Bronchial epithelial cell (primary cell): Measurements from ENCODE around the gene IGF2BP2. TPM values are rescaled to one million over a fixed set of nuclear protein-coding genes. Genes with fewer than 3 reads are reported as not detected.

Experiments used
- DNase-seq: peaks from one replicate; pipeline ENCODE4 v3.0.0-alpha.2; 2010; ENCODE audit warnings: low read depth
- FAIRE-seq: peaks from 2 replicates; lab custom pipeline; 2011; peaks lifted over from hg19 to GRCh38; lab: Jason Lieb, UNC
- H3K27me3 ChIP-seq: 2 replicates; pipeline ENCODE4 v1.5.1; 2011; ENCODE audit warnings: low read length; ENCODE audit not compliant: control insufficient read depth, insufficient read depth
- H3K36me3 ChIP-seq: 2 replicates; pipeline ENCODE4 v1.5.1; 2011; ENCODE audit warnings: low read length; ENCODE audit not compliant: control insufficient read depth, insufficient read depth
- H3K4me3 ChIP-seq: 2 replicates; pipeline ENCODE4 v1.5.1; 2011; ENCODE audit warnings: mild to moderate bottlenecking, low read depth, low read length, control low read depth
- CTCF ChIP-seq: IDR thresholded peaks from 2 replicates; pipeline ENCODE4 v1.5.1; 2011; ENCODE audit warnings: mild to moderate bottlenecking, moderate library complexity, low read length, control low read depth, inconsistent platforms; ENCODE audit not compliant: insufficient read depth, severe bottlenecking
- total RNA-seq: library from RNA; depleted of rRNA; stranded (reverse); fragments of >200 nt; gene quantifications from 2 replicates; pipeline ENCODE4 v1.2.1, GENCODE V29; 2014

Gene IGF2BP2
- total RNA-seq, 1 donor from 2014 or later: 37.1 TPM

GRCh38 chr3:185649414-185649813 lies 175.4 kb downstream of the IGF2BP2 start:
- FAIRE-seq: no peak
- DNase-seq: no peak
- H3K27me3 ChIP-seq: no peaks in the 10 kb centered on the region
- H3K4me3 ChIP-seq: no peak overlapping the region
- H3K36me3 ChIP-seq: peaks cover 37% of the 10 kb centered on the region
- TF ChIP-seq CTCF: no peak

GRCh38 chr3:185648396-185648795 lies 176.4 kb downstream of the IGF2BP2 start:
- H3K4me3 ChIP-seq: no peak overlapping the region
- FAIRE-seq: no peak
- DNase-seq: no peak
- peaks cover 33% of the 10 kb centered on the region for H3K36me3 ChIP-seq
- no peak for TF ChIP-seq CTCF
- no peaks in the 10 kb centered on the region for H3K27me3 ChIP-seq

GRCh38 chr3:185647880-185648210 lies 177.0 kb downstream of the IGF2BP2 start:
- no peak for FAIRE-seq
- Histone ChIP-seq H3K27me3 (no peaks in the 10 kb centered on the region), H3K4me3 (no peak overlapping the region), H3K36me3 (peaks cover 33% of the 10 kb centered on the region)
- no peak for TF ChIP-seq CTCF
- no peak for DNase-seq

GRCh38 chr3:185647134-185647879 lies 177.5 kb downstream of the IGF2BP2 start:
- no peak for FAIRE-seq
- H3K36me3 ChIP-seq: peaks cover 33% of the 10 kb centered on the region
- no peak for DNase-seq
- H3K27me3 ChIP-seq: no peaks in the 10 kb centered on the region
- no peak overlapping the region for H3K4me3 ChIP-seq
- TF ChIP-seq CTCF: no peak

GRCh38 chr3:185646382-185647133 lies 178.3 kb downstream of the IGF2BP2 start:
- Histone ChIP-seq H3K27me3 (no peaks in the 10 kb centered on the region), H3K4me3 (no peak overlapping the region), H3K36me3 (peaks cover 29% of the 10 kb centered on the region)
- DNase-seq (no peak), FAIRE-seq (no peak)
- TF ChIP-seq CTCF: no peak
